Measurements from ENCODE around the gene CPLX1.

DNA sequence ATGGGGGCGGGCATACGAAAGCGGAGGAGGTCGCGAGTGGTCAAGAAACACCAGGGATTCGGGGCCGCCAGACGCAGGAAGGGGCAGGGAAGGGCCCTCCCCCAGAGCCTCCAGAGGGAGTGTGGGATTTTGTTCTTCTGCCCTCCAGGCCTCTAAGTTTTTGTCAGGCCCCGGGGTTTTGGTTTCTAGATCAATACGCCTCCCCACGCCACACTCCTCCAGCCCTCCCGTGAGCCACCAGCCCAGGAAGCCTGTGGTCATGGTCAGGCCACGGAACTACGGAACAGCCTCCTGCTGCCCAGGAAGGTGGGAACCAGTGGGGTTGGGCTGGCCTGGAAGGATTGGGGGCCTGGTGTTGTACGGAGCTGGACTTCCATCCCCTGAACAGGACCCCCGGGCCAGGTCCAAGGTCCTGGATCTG lies 38.4 kb downstream of the CPLX1 start:
- TF ChIP-seq, protein P1, sequence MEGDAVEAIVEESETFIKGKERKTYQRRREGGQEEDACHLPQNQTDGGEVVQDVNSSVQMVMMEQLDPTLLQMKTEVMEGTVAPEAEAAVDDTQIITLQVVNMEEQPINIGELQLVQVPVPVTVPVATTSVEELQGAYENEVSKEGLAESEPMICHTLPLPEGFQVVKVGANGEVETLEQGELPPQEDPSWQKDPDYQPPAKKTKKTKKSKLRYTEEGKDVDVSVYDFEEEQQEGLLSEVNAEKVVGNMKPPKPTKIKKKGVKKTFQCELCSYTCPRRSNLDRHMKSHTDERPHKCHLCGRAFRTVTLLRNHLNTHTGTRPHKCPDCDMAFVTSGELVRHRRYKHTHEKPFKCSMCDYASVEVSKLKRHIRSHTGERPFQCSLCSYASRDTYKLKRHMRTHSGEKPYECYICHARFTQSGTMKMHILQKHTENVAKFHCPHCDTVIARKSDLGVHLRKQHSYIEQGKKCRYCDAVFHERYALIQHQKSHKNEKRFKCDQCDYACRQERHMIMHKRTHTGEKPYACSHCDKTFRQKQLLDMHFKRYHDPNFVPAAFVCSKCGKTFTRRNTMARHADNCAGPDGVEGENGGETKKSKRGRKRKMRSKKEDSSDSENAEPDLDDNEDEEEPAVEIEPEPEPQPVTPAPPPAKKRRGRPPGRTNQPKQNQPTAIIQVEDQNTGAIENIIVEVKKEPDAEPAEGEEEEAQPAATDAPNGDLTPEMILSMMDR (IDR thresholded peaks at IDR 0.05) = no peak
- TF ChIP-seq POLR2A (IDR thresholded peaks at IDR 0.05) = no peak
- TF ChIP-seq EP300 (IDR thresholded peaks at IDR 0.05) = no peak

Measured in ovary (tissue), 3 donors.